ENCODE measurements around the gene EML5.

Gene EML5

GRCh38 chr14:88682495-88683114 is 110.1 kb downstream of the EML5 start:
- Histone ChIP-seq H3K4me2 (ENCODE audit: low read length) (no peak overlapping the region), H3K27me3 (ENCODE audit: low read depth, low read length) (no peaks in the 10 kb centered on the region), H3K4me3 (ENCODE audit: low read length) (no peak overlapping the region), H3K27ac (ENCODE audit: low read length) (no peak overlapping the region), H4K20me1 (ENCODE audit: insufficient read depth, low read length) (no peaks in the 10 kb centered on the region), H3K4me1 (ENCODE audit: low read length) (no peaks in the 10 kb centered on the region), H3K9me3 (ENCODE audit: insufficient read depth, low read length) (no peaks in the 10 kb centered on the region), H3K9ac (ENCODE audit: low read length) (no peak overlapping the region), H3K79me2 (ENCODE audit: low read length) (no peaks in the 10 kb centered on the region), H3K36me3 (replicated peaks; ENCODE audit: low read depth, low read length) (no peaks in the 10 kb centered on the region), H2AFZ (ENCODE audit: low read depth, low read length) (no peak overlapping the region)
- TF ChIP-seq EZH2phosphoT487 (IDR thresholded peaks at IDR 0.05; ENCODE audit: low read depth), result no peak
- TF ChIP-seq CTCF (IDR thresholded peaks at IDR 0.05; ENCODE audit: low read depth, low read length), result no peak

DNA sequence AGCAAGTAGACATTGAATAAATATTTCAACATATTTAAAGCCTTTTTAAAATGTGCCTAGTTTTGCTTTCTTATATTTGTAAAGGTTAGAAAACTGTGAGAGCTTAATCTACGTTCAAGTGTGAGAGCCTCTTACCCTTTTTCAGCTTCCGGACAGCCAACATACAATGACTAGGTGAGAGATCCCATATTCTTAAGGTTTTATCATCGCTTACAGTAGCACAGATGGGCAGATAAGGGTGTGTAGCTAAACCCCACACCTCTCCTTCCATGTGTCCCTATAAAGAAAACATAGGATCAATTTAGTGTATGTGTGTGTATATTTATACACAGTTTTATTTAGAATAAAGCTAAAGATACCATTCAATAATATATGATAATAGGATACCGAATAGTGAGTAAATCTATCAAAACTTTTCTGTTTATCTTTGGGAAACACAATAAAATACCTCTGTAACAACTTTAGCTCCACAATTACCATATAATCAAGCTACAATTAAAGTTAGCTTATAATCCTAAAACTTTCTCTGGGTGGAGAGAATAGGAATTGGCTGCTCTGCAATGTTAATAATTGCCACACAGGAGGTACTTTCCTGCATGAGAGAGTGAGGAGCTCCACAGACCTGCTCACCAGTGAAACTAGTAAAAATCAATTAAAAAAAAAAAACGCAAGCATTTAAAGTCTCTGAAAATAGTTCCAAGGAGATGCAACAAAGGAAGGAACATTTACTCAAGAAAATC is 110.8 kb downstream of the EML5 start:
- no peaks in the 10 kb centered on the region for H3K27me3 ChIP-seq (ENCODE audit: low read depth, low read length)
- no peaks in the 10 kb centered on the region for H3K79me2 ChIP-seq (ENCODE audit: low read length)
- H3K9ac ChIP-seq (ENCODE audit: low read length), result no peak overlapping the region
- H3K36me3 ChIP-seq (replicated peaks; ENCODE audit: low read depth, low read length), result no peaks in the 10 kb centered on the region
- no peak overlapping the region for H3K4me2 ChIP-seq (ENCODE audit: low read length)
- TF ChIP-seq CTCF (IDR thresholded peaks at IDR 0.05; ENCODE audit: low read depth, low read length) (no peak), EZH2phosphoT487 (IDR thresholded peaks at IDR 0.05; ENCODE audit: low read depth) (no peak)
- no peak overlapping the region for H3K27ac ChIP-seq (ENCODE audit: low read length)
- no peak overlapping the region for H2AFZ ChIP-seq (ENCODE audit: low read depth, low read length)
- H3K9me3 ChIP-seq (ENCODE audit: insufficient read depth, low read length), result no peaks in the 10 kb centered on the region
- H3K4me1 ChIP-seq (ENCODE audit: low read length), result no peaks in the 10 kb centered on the region
- no peaks in the 10 kb centered on the region for H4K20me1 ChIP-seq (ENCODE audit: insufficient read depth, low read length)
- no peak overlapping the region for H3K4me3 ChIP-seq (ENCODE audit: low read length)

GRCh38 chr14:88669346-88669745 is 123.4 kb downstream of the EML5 start:
- no peaks in the 10 kb centered on the region for H4K20me1 ChIP-seq (ENCODE audit: insufficient read depth, low read length)
- H3K27me3 ChIP-seq (ENCODE audit: low read depth, low read length), result no peaks in the 10 kb centered on the region; the same call in 1 of the 2 replicates
- no peak overlapping the region for H3K27ac ChIP-seq (ENCODE audit: low read length)
- peak overlapping the region; percentile 62; the same call in 1 of the 2 replicates for H3K4me3 ChIP-seq (ENCODE audit: low read length)
- peak overlapping the region; percentile 80 for H3K4me2 ChIP-seq (ENCODE audit: low read length)
- H3K9me3 ChIP-seq (ENCODE audit: insufficient read depth, low read length), result no peaks in the 10 kb centered on the region
- H3K9ac ChIP-seq (ENCODE audit: low read length), result no peak overlapping the region
- H3K4me1 ChIP-seq (ENCODE audit: low read length), result peaks cover 25% of the 10 kb centered on the region
- H3K36me3 ChIP-seq (replicated peaks; ENCODE audit: low read depth, low read length), result no peaks in the 10 kb centered on the region
- H3K79me2 ChIP-seq (ENCODE audit: low read length), result no peaks in the 10 kb centered on the region
- no peak overlapping the region for H2AFZ ChIP-seq (ENCODE audit: low read depth, low read length)
- TF ChIP-seq CTCF (IDR thresholded peaks at IDR 0.05; ENCODE audit: low read depth, low read length), result no peak
- TF ChIP-seq EZH2phosphoT487 (IDR thresholded peaks at IDR 0.05; ENCODE audit: low read depth), result no peak

DNA sequence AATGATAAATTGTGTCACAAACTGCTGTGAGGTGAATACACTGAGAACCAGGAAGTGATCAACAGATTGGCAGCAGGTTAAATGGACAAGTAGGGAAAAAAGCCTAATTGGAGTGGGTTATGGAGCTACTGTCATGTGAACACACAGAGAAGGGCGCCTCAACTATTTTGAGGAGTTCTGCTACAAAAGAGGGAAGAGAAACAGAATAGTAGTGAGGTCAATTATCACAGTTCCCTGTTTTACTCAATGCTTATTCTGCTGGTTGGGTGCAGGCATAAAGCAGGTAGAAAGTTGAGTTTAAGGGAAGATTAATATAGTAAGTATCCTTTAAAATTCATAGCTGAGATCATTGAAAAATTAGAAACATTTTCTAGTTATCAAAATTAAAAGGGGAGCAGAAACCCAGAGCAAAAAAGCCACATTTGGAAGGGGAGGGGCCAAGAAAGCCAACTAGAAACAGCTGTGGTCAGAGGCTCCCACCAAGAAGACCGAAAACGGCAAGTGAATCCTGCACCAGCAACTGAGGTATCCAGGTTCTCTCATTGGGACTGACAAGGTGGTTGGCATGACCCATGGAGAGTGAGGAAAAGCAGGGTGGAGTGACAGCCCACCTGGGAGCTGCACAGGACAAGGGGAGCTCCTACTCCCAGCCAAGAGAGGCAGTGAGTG is 124.2 kb downstream of the EML5 start:
- no peaks in the 10 kb centered on the region; the same call in 1 of the 2 replicates for H3K27me3 ChIP-seq (ENCODE audit: low read depth, low read length)
- H3K4me2 ChIP-seq (ENCODE audit: low read length), result peak overlapping the region; percentile 80
- peak overlapping the region; percentile 62 for H3K4me3 ChIP-seq (ENCODE audit: low read length)
- no peaks in the 10 kb centered on the region for H3K36me3 ChIP-seq (replicated peaks; ENCODE audit: low read depth, low read length)
- TF ChIP-seq EZH2phosphoT487 (IDR thresholded peaks at IDR 0.05; ENCODE audit: low read depth) (no peak), CTCF (IDR thresholded peaks at IDR 0.05; ENCODE audit: low read depth, low read length) (no peak)
- H3K79me2 ChIP-seq (ENCODE audit: low read length), result no peaks in the 10 kb centered on the region
- H3K9me3 ChIP-seq (ENCODE audit: insufficient read depth, low read length), result no peaks in the 10 kb centered on the region
- 0 out of 2 replicates have a peak overlapping the region, but pooled peaks have one; percentile 22 for H2AFZ ChIP-seq (ENCODE audit: low read depth, low read length)
- H3K4me1 ChIP-seq (ENCODE audit: low read length), result peaks cover 25% of the 10 kb centered on the region
- peak overlapping the region; percentile 44 for H3K9ac ChIP-seq (ENCODE audit: low read length)
- no peaks in the 10 kb centered on the region for H4K20me1 ChIP-seq (ENCODE audit: insufficient read depth, low read length)
- peak overlapping the region; percentile 55 for H3K27ac ChIP-seq (ENCODE audit: low read length)

All from OCI-LY3 (cell line).